ENCODE data around the gene IL19.

IL19 gene

DNA sequence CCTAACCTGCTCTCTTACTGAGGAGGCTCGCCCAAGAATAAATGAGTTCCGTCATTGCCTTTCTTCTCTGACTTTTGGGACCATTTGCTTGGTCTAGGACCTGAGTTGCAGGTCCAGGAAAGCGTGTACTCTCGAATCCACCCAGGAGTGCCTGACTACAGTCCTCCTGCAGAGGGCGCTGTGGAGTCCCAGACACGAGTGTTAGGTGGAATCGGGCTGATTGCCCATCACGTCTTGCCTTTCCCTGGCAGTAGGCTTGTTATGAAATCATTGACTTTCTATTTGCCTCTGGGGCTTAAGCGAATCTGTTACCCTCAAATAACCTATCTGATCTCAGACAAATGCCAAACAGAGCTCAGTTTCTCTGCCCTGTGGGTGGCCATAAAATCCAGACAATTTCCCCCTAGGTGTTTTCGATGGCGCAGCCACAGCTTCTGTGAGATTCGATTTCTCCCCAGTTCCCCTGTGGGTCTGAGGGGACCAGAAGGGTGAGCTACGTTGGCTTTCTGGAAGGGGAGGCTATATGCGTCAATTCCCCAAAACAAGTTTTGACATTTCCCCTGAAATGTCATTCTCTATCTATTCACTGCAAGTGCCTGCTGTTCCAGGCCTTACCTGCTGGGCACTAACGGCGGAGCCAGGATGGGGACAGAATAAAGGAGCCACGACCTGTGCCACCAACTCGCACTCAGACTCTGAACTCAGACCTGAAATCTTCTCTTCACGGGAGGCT, 94.5 kb downstream of the IL19 start, which contains the start of gene IL20:
TSS of gene IL20 (plus strand) at position 685 of the 733 bp plus-strand sequence. CDS start 230 bp downstream, outside the sequence.
- TF ChIP-seq, protein P1, sequence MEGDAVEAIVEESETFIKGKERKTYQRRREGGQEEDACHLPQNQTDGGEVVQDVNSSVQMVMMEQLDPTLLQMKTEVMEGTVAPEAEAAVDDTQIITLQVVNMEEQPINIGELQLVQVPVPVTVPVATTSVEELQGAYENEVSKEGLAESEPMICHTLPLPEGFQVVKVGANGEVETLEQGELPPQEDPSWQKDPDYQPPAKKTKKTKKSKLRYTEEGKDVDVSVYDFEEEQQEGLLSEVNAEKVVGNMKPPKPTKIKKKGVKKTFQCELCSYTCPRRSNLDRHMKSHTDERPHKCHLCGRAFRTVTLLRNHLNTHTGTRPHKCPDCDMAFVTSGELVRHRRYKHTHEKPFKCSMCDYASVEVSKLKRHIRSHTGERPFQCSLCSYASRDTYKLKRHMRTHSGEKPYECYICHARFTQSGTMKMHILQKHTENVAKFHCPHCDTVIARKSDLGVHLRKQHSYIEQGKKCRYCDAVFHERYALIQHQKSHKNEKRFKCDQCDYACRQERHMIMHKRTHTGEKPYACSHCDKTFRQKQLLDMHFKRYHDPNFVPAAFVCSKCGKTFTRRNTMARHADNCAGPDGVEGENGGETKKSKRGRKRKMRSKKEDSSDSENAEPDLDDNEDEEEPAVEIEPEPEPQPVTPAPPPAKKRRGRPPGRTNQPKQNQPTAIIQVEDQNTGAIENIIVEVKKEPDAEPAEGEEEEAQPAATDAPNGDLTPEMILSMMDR (conservative IDR thresholded peaks at IDR 0.05; ENCODE audit: low read length) = peak; percentile 97
- H3K4me3 ChIP-seq (ENCODE audit: low read length) = no peak within 1 kb of the TSS
- peak; percentile 85 for DNase-seq (ENCODE audit: low read depth)

DNA sequence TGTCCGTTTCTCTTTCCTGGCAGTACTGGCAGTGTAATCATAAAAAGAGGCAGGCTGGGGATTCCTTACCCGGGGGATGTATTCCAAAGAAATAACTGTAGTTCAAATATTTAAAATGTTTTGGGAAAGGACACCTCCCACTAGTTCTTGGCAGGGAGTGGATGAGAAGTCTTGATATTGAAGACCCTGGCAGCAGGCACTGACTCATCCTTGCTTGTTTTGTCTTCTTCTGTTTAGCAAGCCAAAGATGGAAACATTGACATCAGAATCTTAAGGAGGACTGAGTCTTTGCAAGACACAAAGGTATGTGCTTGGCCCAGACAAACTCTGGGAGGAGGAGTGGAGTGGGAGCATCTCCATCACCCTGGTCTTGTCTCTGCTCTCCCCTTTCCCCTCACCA, 95.5 kb downstream of the IL19 start:
- peak; percentile 66 for DNase-seq (ENCODE audit: low read depth)
- TF ChIP-seq, protein P1 (conservative IDR thresholded peaks at IDR 0.05; ENCODE audit: low read length) = no peak
- H3K4me3 ChIP-seq (ENCODE audit: low read length) = no peak overlapping the region

DNA sequence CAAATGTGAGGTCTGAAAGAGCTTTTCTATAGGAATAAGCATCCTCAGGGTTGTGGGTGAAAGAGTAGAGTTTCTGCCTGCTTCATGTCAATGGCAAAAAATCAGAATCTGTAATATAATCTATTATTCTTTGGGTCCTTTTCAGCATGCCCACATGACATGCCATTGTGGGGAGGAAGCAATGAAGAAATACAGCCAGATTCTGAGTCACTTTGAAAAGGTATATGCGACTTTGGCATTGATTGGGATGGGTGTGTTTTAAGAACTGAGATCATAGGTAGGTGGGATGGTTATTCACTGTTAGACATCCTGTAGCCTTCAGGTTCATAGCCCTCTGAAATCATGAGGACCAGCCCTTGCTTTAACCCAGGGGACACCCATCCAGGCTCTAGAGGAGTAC, 96.7 kb downstream of the IL19 start:
- no peak for DNase-seq (ENCODE audit: low read depth)
- TF ChIP-seq, protein P1 (conservative IDR thresholded peaks at IDR 0.05; ENCODE audit: low read length) = no peak
- no peak overlapping the region for H3K4me3 ChIP-seq (ENCODE audit: low read length)

DNA sequence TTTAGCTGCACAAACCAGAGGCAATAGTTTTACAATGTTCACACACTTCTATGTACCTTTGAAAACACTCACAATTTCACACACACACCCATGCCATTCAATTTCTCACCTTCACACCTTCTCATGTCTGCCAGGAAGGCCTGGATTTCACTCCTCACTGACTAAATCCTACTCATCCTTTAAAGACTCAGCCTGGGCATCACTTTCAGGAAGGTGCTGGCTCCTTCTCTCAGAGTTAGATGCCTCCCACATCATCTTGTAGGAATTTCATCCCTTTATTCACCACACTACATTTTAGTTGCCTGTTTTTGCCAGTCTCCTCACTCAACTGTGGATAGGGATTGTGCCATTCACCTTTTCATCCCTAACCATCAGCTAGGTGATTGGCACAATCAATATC, 97.1 kb downstream of the IL19 start:
- peak; percentile 23 for DNase-seq (ENCODE audit: low read depth)
- TF ChIP-seq, protein P1 (conservative IDR thresholded peaks at IDR 0.05; ENCODE audit: low read length) = no peak

DNA sequence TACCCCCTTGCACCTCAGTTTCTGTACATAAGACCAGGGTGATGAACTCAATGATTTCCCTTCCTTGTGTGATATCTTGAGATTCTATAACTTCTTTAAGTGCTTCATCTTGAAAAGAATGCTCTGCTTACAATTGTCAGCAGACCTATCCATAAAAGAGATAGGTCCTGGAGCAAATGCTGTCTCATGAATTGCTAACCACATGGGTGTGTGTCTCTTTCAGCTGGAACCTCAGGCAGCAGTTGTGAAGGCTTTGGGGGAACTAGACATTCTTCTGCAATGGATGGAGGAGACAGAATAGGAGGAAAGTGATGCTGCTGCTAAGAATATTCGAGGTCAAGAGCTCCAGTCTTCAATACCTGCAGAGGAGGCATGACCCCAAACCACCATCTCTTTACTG, 97.7 kb downstream of the IL19 start:
- TF ChIP-seq, protein P1 (conservative IDR thresholded peaks at IDR 0.05; ENCODE audit: low read length) = no peak
- no peak for DNase-seq (ENCODE audit: low read depth)
- H3K4me3 ChIP-seq (ENCODE audit: low read length) = no peak overlapping the region

More for the DNA sequence above, 97.1 kb downstream of the IL19 start:
- no peak overlapping the region for H3K4me3 ChIP-seq (ENCODE audit: low read length)

DNA sequence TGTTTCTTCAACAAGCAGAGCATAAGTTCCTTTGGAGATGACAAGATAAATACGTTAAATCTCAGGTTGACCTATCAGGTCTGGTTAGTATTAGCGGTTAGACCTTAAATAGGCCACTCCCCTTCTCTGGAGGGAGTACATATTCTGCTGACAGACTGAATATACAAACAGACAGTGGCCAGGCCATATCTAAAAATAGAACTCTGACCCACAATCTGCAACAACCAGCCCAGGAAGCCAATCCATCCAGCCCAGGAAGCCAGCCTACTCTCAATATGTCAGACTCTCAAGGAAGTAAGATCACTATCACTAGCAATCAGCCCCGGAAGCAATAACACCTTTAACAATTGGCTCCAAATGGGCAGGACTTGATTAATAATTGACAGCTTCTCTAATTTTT, 101.6 kb downstream of the IL19 start:
- no peak overlapping the region for H3K4me3 ChIP-seq (ENCODE audit: low read length)
- TF ChIP-seq, protein P1 (conservative IDR thresholded peaks at IDR 0.05; ENCODE audit: low read length) = no peak
- DNase-seq (ENCODE audit: low read depth) = no peak

DNA sequence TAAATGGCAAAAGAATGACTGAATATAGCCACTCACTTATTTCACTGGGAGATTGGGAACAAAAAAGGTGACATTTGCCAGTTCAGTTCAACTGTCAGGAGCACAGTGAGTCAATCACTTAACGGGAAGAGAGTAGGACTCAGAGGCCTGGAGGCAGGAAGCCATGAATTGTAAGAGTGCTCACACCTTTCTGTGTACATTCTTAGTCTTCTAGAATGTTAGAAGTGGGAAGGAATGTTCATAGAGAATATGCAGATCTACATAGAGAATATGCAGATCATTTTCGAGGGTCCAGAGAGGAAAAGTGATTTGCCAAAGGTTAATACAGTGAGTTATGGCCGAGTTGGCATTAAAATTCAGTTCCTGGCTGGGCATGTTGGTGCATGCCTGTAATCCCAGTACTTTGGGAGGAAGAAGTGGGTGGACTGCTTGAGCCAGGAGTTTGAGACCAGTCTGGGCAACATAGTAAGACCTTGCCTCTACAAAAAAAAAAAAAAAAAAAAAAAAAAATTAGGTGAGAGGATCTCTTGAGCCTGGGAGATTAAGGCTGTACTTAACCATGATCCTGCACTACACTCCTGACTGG, 103.1 kb downstream of the IL19 start:
- no peak for DNase-seq (ENCODE audit: low read depth)
- H3K4me3 ChIP-seq (ENCODE audit: low read length) = no peak overlapping the region
- TF ChIP-seq, protein P1 (conservative IDR thresholded peaks at IDR 0.05; ENCODE audit: low read length) = no peak

All from AG10803 (cell line).